HG02678 (cell line): ENCODE results near the gene C15orf39.
"Not testable (repeated sequence)": the region's sequence is repeated elsewhere in the genome, so short reads cannot be mapped to it uniquely, and the experiment has no call there.

ENCODE experiments used
- ATAC-seq: cut with Tn5 transposase; IDR thresholded peaks from one replicate; pipeline ENCODE4 v1.9.1; 2021; ENCODE audit warnings: mild to moderate bottlenecking, moderate library complexity; ENCODE audit not compliant: unreplicated experiment

C15orf39 gene

DNA sequence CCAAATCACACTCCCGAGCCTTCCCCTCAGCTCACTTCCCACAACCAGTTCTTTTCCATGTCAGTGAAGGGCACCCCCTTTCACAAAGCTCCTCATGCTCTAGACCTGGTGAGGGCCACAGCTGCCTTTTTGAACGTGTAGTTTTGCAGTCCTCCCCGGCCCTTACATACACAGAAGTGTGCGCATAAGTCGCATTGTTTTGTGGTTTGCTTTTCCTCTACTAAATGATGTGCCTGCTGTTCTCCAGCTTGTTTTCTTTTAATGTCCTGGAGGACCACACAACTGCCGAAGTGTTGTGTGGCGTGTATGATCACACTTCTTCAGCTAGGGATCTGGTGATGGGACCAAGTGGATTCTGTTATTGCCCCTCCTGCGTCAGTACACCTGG is 7.6 kb downstream of the C15orf39 start:
- ATAC-seq, result no peak

DNA sequence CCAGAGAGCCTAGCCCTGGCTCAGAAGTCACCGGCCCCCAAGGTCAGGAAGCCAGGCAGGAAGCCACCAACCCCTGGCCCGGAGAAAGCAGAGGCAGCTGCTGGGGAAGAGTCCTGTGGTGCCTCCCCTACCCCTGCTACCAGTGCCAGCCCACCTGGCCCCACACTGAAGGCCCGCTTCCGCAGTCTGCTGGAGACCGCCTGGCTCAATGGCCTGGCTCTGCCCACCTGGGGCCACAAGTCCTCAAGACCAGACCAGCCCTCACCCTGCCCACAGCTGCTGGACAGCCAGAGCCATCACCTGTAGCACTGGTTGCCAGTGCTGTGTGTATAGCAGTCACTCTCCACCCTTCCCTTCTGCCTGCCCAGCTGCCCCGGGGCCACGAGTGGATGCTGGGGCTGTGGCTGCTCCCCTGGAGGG is 9.1 kb downstream of the C15orf39 start:
- ATAC-seq, result no peak

DNA sequence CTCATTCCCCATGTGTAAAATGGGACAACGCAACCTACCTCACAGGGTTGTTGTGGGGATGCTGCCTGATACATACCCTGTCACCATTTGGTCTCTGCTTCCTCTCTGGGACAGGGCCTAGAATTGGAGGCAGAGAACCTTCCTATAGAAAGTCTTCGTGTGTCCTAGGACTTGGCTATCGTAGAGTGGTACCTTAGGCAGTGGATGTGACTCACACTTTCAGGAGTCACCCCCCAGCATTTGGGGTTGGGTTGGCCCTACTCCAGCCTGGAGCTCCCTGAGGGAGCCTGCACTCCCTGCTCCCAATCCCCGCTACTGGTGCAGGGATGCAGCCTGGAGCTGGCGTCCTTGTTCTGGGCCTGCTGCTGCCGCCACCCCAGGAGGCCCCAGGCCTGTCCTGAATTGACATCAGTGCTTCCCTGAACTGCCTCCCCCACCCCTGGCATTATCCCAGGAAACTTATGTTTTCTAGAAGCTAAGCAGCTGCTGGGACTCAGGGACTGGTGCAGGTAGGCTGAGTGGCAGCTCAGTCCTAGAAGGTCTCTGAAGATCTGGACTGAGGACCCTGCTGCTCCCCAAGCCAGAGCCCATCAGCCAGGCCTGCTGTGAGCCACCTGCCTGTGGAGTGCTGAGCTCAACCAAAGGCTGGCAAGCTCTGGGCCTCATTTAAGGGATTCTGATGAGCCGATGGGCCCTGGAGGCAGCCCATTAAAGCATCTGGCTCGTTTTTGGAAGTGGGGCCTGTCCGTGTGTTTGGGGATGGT is 9.9 kb downstream of the C15orf39 start:
- no peak for ATAC-seq

DNA sequence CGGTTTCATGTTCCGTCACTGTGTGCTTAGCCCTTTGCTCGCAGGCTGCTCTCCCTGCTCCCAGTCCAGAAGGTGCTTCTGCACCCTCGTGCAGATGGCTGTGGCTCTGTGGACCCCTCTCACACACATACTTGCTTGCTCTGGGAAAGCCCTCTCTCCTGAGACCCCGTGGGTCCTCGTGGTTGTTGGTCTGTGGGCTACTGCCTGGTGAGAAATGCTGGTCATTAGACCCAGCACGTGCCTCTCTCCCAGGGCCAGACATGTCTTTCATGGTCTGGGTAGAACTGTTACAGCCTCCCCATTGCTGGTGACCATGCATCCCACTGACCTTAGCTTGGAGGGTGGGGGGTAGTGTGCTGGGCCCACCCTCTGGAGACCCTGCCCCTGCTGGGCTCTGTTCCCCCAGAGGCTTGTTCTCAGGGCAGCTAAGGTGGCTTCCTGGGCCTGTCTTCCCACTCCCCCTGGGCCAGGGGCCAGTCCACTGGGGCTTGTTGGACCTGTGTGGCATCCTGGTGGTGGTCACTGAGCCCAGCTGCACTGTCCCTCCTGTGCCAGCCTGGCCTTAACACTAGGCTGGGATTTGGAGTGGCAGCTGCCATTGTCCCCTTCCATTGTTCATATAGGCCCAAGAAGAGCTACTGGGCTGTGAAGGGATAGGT is 10.6 kb downstream of the C15orf39 start:
- no peak for ATAC-seq

DNA sequence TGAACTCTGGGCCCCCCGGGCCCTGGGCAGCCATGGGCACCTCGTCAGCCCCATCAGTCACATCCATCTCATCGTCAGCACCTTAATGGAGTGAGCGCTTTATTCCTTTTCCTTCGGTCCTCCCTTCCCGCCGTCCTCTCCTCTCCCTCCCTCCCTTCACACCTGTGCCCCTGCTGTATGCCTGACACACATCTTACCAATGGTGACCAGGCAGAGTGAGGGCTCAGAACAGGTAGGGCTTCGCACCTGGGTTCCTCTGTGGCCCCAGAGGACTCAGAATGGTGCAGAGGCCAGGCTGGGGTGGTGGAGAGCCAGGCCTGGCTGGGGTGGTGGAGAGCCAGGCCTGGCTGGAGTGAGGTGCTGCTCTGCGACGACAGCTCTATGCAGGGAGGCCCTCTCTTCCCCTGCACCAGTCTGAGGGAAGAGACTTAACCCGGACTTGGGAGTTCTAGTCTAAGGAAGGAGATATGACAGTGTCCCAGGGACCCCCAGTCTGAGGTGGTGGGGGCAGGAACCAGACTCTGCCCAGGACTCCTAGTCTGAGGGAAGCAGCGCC is 11.6 kb downstream of the C15orf39 start:
- no peak for ATAC-seq

DNA sequence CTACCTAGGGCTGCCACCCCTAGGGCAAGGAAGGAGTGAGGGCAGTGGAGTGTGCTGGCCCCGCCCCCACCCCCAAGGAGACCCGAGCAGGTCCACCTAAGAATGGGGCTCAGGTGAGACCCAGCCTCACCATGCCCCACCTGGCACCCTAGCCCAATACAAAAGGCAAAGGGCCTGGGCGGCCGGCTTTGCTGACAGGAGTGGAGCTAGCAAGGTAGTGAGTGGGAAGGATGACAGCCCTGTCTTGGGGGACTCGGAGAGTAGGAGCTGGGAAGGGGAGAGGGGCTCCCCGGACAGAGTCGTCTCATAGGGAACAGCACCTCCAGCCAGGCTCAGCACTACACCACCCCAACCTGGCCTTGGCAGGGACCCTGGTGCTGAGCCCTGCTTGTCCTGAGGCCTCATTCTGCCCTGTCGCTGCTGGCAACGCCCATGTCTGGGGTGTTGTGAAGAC is 12.1 kb downstream of the C15orf39 start:
- no peak for ATAC-seq

DNA sequence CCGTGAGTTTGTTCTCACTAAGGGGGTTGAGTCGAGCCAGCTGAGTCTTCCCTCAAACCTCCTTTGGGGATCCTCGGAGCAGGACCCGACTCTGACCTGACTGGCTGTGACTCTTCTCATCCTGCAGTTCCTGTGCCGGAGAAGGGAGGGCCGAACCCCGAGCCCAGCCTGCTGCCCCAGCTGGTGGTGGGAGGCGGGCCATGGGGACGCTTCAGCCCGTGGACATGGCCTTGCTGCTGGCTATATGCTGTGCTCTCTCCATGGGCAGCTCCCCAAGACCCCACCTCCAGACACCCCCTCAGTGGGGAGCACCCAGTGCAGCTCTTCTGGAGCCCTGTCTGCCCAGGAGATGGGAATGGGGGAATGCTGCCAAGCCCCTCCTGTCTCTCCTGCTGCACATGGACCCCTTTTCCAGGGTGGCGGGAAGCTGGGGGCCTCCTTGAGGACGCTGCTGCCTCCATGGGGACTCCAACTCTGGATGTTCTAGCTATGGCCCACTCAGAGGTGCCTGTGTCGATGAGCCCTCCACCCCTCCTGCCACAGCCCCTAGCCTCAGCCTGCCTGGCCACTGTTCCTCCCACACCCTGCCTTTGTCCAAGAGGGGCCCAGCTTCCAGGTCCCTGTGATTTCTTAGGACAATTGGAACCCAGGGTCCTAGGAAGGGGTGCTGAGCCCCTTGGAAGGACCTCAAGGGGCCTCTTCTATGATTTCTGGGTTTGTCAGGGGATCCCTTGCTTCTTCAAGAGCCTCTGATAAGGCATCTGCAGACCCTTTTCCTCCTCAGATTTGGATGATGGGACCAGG is 12.8 kb downstream of the C15orf39 start:
- ATAC-seq, result no peak

DNA sequence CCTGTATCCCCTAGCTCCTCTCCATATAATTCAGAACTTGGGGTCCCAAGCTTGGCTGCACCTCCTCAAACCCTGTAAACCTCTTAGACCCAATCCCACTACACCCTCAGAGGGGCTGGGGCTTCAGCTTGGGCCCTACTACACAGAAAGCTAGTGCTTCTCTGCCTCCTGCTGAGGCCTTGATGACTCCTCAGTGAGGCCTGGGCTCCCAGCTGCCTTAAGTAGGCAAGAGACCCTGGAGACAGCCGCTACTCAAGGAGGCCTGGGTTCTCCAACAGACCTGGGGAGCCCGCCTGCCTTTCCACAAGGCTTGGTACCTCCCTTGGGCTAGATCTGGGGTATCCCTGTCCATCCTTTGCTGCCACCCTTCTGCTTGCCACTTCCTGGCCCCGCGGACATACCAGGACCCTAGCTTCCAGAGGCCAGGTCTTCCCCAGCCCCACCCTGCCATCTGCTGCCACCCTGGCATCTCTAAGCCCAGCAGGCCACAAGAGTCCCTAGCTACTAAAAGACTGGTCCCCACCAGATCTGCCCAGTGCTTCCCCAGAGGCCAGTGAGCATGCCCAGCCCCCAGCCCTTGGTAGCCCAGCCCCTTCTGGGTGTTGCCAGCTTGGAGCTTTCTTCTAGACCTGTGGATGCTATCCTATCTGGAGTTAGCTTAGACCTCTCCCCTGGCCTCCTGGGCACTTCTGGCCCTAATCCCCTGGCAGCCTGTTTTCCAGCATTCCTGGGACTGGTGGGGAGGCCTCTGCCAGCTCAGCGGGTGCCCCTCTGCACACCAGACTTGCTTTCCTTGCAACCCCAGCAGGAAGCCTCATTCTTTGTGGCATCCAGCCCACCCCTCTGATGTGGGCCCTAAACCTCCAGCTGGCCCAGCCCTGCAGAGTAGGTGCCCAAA is 13.7 kb downstream of the C15orf39 start:
- no peak for ATAC-seq

DNA sequence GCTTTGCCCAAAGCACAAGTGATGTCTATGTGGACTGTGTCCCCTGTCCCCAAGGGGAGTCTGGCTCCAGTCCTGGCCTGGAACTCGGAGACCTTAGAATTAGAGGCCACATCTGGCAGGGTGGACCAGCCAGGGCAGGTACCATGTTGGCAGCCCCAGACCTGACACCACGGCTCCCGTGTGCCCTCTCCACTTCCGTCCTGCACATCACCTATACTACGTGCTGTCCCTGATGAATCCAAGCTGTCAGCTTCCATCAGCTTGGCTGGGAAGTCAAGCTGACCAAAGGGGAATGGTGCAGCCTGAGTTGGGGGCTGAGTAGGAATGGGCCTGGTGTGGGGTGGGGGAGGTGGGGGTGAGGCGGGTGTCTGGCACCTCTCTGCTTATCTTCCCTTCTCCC is 15.3 kb downstream of the C15orf39 start:
- ATAC-seq, result no peak

DNA sequence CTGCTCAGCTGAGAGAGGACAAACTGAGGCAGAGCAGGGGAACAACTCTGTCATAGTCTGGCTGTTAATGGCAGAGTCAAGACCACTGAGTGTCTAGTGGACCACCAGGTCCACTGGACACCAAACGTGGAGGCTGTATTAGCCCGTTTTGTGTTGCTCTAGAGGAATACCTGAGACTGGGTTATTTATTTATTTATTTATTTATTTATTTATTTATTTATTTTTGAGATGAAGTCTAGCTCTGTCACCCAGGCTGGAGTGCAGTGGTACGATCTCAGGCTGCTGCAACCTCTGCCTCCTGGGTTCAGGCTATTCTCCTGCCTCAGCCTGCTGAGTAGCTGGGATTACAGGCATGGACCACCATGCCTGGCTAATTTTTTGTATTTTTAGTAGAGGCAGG is 15.9 kb downstream of the C15orf39 start:
- ATAC-seq, result not testable (repeated sequence)

DNA sequence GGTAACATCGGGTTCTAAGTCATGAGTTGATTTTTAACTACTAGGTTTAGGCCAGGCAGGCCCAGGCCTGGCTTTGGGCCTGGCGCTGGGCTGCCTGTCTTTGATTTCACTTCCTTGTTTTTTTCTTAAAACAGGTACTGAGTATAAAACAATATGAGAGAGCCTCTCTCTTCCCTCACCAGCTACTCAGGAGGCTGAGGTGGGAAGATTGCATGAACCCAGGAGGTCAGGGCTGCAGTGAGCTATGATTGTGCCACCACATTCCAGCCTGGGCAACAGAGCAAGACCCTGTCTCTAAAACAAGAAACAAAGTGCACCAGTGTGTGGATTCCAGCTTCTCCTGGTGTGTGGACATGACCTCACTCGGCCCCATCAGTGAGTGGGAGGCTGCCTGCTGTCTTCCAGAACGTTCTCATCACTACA is 17.8 kb downstream of the C15orf39 start:
- ATAC-seq, result not testable (repeated sequence)

DNA sequence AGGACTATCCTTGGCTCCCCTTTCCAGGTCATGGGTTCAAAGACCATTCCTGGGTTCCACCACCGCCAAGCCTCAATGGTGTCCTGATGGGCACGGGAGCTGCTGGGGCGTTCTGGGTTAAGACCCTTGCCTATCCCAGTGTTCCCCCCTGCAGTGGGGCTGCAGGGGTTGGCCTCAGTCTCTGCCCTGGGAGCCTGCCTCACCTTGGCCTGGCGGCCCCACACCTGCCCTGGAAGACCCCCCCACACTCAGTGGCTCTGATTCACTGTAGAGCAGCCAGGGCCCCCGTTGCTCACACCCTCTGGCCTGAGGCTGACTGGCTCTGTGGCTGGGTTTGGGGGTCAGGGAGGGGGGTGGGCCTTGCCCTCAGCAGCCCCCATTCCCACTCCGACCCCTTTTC is 22.0 kb downstream of the C15orf39 start:
- no peak for ATAC-seq

DNA sequence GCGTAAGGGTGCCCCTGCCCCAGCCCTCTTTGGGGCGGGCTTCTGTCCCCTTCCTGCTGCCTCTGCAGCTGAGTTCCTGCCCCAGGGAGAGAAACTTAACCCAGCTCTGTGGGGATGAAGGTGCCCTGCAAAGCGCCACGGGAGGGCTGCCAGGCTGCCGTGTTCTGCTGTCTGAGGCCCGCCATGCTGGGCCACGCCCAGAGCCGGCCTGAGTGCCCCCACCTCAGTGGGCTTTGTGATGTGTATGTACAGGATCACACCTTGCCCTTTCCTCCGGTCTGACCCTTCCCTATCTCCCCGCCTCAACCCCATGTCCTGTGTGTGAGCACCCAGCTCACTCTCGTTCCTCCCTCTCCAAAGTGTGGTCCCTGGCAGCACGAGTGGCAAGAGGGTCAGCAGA is 22.6 kb downstream of the C15orf39 start:
- ATAC-seq, result no peak

DNA sequence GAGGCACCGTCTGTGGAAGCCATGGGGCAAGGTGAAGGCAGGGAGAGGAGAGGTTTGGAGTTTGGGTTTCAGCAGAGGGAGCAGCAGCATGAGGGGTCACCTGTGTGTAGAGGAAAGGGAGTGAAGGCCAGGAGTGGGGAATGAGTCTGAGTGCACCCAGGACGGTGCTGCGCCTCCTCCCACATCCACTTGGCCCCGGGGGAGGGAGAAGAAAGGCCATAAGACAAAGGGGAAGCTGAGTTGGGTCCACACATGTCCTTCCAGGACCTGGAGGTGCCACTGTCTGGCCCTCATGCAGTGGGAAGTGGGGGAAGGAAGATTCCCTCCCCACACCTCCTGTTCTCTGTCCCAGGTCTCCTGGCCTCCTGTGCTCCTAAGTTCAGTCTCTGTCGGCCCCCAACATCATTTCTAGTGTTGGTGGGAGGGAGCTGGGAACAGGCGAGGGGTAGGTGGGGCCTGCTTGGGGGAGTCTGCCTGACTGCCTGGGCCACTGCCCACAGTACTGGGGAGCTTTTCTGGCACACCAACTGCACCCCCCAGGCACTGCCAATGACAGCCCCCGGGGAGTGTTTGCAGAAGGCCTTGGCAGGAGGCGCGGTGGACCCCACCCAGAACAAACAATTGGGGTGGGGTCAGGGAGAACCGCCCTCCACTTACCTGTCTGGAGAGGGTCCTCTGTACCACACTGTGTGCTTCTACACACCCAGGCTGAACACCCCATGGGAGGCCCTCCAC is 23.6 kb downstream of the C15orf39 start:
- not testable (repeated sequence) for ATAC-seq

DNA sequence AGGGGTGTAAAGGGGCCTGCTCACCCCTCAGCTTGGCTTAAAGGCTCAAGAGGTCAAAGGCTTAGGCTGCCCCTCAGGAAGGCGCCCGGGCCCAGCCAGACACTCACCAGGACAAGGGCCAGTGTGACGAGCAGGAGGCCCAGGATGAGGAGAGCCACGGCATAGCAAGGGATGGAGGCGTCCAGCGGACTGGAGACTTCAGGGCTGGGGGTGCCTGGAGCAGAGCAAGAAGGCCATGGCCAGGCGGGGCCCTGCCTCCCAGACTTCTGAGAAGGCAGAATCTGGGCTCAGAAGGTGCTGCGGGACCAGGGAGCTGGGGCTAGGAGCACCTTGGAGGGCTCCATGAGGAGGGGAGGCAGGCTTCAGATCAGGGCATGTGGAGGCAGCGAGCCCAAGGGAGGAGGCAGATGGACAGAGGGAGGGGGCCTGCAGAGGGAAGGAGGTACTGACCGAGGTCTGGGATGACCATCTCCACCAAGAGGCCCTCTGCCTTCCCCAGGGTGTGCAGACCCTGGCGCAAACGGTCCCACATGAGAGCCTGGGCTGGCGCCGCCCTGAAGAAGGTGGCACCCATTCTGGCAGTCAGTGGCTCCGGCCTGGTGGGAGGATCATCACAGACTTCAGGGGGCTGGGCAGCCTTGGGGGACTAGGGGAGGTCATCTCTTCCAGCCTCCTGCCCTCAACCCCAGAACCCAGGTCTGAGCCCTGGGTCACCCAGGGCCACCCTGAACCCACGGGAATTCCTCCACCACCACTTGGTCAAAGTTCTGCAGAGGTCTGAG is 24.5 kb downstream of the C15orf39 start:
- no peak for ATAC-seq

DNA sequence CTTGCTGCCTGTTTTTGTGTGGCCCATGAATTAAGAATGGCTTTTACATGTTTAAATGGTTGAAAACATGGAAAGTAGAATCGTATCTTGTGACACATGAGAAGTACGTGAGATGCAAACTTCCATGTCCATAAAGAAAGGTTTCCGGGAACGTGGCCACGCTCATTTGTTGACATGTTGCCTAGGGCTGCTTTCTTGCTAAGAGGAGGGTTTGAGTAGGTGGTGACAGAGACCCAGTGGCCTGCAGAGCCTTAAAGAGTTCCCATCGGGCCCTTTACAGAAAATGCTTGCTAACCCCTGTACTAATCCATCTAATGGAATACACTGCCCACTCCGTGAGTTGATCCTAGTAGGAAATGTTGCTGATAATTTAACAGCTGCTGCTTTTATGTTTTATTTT is 25.4 kb downstream of the C15orf39 start:
- not testable (repeated sequence) for ATAC-seq

DNA sequence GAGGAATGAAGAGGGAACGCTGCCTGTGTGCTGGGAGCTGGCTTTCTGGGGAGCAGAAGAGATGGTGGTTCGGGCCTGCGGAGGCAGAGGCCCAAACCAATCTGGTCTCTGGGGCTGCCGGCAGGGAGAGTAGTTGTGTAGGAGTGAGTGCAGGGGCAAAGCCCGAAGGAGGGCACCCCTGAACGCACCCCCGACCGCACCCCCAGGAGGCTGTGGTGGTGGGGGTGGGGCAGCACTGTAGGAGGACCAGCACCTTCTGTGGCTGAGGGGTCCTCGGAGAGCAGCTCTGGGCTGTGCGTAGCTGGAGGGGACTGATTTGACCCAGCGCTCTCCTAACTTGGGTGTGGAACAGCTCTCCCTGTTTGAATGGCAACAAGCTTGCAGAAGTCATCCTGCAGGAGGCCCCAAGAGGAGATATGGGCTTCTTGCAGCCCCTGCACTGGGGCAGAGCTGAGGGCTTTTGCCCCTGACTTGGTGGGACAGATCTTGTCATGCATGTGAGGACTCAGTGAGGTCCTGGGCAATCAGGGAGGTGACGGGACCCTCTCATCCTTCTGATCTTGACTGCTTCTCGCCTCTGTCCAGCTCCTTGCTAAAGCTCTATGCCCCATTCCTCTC is 26.1 kb downstream of the C15orf39 start:
- ATAC-seq, result no peak

DNA sequence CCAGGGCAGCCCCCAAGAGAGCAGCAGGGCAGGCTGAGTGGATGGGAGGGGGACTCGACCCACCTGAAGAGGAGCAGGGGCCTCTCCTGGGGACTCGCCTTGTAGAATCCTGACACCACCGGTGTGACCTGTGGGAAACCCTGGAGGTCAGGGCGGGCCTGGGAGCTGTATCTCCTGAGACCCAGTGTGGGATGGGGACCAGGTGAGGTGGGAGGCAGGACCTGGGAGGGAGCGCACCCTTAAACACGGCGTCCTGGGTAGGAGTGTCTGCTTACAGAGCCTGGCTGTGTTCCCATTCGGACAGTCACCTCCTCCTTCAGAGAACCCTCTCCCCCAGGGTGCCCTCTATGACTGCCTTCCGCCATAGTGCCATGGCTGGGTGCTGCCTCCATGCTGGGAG is 27.1 kb downstream of the C15orf39 start:
- ATAC-seq, result no peak
